ENCODE results near the gene PLEKHG5.

PLEKHG5 gene

GRCh38 chr1:6424619-6425593 is 66.6 kb downstream of the PLEKHG5 start, which contains the start of gene ESPN:
ESPN (plus strand) TSS chr1:6424776; CDS start chr1:6424956, 180 bp downstream.
- DNase-seq = no peak

- no peak for DNase-seq
Measured at GRCh38 chr1:6424000-6424565, 67.4 kb downstream of the PLEKHG5 start.

DNA sequence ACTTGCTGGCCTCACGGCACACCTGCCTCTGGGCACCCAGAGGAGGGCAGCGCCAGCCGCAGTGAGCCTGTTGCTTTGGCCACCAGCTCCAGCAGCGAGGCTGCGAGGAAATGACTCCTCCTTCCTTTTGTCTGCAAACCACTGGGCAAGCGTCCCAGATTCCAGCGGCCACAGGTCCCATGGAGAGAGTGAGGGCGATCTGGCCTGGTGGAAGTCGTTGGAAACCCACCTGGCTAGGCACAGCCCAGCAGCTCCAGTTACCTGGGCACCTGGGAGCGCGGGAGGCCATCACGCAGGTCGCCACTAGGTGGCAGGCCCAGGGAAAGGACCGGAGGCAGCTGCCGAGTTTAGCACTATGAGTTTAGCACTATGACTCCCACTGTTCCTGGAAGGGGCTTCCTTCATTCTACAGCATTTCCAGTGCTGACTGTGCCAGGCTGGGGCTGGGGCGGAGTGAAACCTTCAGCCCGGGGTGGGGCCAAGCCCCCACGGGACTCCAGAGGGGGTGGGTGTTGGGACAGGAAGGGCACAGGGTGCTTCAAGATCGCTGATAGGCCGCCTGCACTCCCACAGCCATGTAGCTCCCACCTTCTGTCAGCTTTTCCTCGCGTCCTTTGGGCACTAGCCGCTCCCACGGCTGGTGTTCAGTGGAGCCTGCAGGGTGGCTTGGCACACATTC is 68.0 kb downstream of the PLEKHG5 start:
- peak; percentile 67 for DNase-seq

DNA sequence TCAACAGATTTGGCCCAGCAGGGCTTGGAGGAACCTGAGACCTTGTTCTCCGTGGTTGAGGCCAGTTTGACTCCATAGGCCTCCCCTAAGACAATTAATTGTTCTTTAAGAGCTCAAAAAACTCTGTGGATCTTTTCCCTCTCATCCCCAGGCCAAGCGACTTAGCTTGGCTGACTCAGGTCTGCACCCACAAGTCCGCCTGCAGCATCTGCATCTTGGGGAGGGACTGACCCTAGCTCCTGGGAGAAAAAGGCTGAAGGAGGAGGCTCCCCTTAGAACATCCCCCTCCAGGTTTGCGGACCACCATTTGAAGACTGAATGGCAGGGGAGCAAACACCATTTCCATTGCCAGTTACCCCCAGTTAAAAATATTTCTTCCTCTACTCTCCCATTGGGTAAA is 70.2 kb downstream of the PLEKHG5 start:
- DNase-seq = no peak

DNA sequence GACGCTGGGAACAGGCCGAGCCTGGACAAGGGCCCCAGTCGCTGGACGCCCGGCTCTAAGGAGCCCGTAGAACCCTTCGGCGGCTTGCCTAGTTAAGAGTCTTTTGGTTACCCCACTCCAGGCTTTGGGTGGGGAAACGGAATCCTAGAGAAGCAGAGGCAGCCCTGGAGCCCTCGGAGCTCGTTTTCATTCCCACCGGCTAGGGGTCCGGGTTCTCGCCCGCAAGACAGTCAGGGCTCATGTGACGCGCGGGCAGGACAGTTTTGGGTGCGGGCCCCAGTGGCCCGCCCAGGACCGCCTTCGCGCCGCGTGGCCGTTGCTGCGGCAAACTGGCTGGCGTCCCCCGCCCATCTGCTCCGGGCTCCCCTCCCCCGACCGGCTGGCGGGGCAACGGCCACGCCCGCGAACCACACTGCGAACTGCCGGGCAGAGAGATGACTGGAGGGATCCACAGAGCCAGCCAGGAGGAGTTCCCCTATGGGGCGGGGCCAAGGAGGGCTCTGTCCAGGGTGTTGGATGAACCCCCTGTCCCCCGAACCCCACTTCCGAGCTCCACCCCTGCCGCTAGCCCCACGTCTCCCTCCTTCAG is 70.9 kb downstream of the PLEKHG5 start:
- DNase-seq = peak; percentile 15

GRCh38 chr1:6419804-6420453 is 71.5 kb downstream of the PLEKHG5 start, which contains the start of gene HES2:
HES2 (minus strand) TSS chr1:6419919; CDS start chr1:6419820, 99 bp downstream.
- DNase-seq = no peak

- DNase-seq = no peak
Measured at GRCh38 chr1:6419397-6419803, 72.1 kb downstream of the PLEKHG5 start.

- DNase-seq = no peak
Measured at GRCh38 chr1:6418668-6419396, 72.6 kb downstream of the PLEKHG5 start.

DNA sequence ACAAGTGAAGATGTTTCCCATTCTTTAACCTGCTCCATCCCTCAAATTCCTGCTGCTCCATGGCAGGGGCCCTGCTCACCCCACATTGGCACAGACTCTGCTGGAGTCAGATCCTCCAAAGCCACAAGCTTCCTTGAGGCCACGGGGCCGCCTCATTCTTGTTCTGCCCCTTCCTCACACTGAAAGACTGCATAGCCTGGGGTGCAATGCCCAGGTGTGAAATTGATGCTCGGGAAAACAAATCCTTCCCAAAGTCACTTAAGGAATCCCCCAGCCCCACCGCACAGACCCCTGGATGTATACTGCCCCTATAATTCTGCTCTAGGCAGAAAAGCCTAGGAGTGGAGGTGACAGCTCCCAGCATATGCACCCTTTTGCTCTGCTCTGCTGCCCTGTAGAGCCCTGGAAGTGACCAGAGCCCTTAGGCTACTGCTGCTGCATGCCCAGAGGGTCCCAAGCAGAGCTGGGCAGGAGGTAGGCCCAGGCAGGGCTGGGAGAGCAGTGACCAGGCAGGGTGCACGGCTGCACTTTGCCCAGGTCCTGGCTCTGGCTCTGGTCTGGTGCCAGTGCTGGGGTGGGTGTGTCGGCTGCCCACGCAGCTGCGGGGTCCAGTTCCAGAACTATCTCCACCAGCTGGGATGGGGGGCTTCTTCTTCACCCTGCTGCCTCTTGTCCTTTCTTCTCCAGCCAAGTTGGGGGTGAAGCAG is 73.4 kb downstream of the PLEKHG5 start:
- no peak for DNase-seq

Data from activated CD4-positive, alpha-beta T cell treated with anti-CD3 and anti-CD28 coated beads, Interleukin-2, amount 50 U/mL, for 16 hours (primary cell).